Osteocyte (in vitro differentiated cells): ENCODE measurements around the gene TSHZ2. TPM values are rescaled to one million over a fixed set of nuclear protein-coding genes. Genes with fewer than 3 reads are reported as not detected.

Experiments
- DNase-seq: peaks from one replicate; pipeline ENCODE4 v3.0.0; 2021; ENCODE audit warnings: mixed read lengths; ENCODE audit not compliant: unreplicated experiment; ENCODE audit errors: extremely low spot score
- H3K27ac Mint-ChIP-seq: one replicate; pipeline ENCODE4 v1.8.0; 2021; ENCODE audit warnings: mild to moderate bottlenecking, mixed read lengths; ENCODE audit not compliant: unreplicated experiment
- H3K27me3 Mint-ChIP-seq: one replicate; pipeline ENCODE4 v1.8.0; 2021; ENCODE audit warnings: mixed read lengths; ENCODE audit not compliant: unreplicated experiment
- H3K36me3 Mint-ChIP-seq: one replicate; pipeline ENCODE4 v1.8.0; 2021; ENCODE audit warnings: mixed read lengths; ENCODE audit not compliant: unreplicated experiment
- H3K4me1 Mint-ChIP-seq: one replicate; pipeline ENCODE4 v1.8.0; 2021; ENCODE audit warnings: mixed read lengths; ENCODE audit not compliant: unreplicated experiment
- H3K4me3 Mint-ChIP-seq: one replicate; pipeline ENCODE4 v1.8.0; 2021; ENCODE audit warnings: mild to moderate bottlenecking, moderate library complexity, mixed read lengths; ENCODE audit not compliant: unreplicated experiment
- H3K9me3 Mint-ChIP-seq: one replicate; pipeline ENCODE4 v1.8.0; 2021; ENCODE audit warnings: mixed read lengths; ENCODE audit not compliant: unreplicated experiment
- total RNA-seq: library from RNA; stranded (reverse); gene quantifications from 2 replicates; pipeline ENCODE4 v1.2.1, GENCODE V29; 2021
- TF ChIP-seq, protein P1 (sequence below): fragments of 200-600 bp; sonication (generic); IDR thresholded peaks from 2 replicates; pipeline ENCODE4 v1.5.0; 2021; ENCODE audit warnings: antibody characterized with exemption, mild to moderate bottlenecking, moderate library complexity

TSHZ2 gene
- total RNA-seq, 1 donor from 2014 or later = not detected

DNA sequence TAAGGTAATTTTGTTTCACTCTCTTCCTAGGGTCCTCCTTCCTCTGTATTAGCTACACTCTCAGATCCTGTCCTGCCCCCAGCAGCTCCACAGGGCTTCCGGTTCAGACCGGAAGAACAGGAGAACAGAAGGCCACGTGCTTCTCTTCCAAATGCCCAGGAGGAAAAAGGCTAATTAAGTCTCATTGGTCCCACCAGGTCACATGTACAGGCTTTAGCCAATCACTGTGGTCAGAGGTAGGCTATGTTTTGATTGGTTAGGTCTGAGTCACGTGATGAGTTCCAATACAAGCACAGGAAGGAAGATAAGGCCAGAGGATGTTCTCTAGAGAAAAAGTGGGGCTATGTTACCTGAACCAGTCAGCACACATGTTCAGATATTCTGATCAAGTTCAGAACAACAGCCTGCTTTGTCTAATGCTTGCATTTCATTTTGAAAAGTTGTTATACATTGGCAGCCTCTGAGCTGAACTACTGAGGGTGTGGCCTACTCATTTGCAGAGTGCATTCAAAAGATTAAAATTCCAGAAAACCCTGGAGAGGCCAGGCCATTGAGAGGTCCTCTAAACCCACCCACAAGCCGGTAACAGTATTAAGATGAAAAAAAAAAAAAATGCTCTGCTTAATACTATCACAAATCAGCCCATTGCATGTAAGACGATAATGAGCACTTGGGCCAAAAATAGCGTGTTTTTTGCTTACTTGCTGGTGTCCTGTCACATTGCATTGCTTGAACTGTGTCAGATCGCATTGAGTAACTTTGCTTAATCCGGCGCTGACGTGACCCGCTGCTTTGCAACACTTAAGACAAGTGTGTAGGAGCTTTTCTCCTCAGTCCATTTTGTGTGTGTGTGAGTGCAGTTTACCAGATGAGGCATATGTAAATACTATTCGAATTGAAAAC, 170.3 kb downstream of the TSHZ2 start:
- Mint-ChIP-seq H3K4me3 (no peak overlapping the region), H3K36me3 (no peaks in the 10 kb centered on the region), H3K9me3 (no peaks in the 10 kb centered on the region), H3K4me1 (no peaks in the 10 kb centered on the region), H3K27me3 (no peaks in the 10 kb centered on the region), H3K27ac (no peak overlapping the region)
- TF ChIP-seq, protein P1, sequence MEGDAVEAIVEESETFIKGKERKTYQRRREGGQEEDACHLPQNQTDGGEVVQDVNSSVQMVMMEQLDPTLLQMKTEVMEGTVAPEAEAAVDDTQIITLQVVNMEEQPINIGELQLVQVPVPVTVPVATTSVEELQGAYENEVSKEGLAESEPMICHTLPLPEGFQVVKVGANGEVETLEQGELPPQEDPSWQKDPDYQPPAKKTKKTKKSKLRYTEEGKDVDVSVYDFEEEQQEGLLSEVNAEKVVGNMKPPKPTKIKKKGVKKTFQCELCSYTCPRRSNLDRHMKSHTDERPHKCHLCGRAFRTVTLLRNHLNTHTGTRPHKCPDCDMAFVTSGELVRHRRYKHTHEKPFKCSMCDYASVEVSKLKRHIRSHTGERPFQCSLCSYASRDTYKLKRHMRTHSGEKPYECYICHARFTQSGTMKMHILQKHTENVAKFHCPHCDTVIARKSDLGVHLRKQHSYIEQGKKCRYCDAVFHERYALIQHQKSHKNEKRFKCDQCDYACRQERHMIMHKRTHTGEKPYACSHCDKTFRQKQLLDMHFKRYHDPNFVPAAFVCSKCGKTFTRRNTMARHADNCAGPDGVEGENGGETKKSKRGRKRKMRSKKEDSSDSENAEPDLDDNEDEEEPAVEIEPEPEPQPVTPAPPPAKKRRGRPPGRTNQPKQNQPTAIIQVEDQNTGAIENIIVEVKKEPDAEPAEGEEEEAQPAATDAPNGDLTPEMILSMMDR = no peak
- no peak for DNase-seq

DNA sequence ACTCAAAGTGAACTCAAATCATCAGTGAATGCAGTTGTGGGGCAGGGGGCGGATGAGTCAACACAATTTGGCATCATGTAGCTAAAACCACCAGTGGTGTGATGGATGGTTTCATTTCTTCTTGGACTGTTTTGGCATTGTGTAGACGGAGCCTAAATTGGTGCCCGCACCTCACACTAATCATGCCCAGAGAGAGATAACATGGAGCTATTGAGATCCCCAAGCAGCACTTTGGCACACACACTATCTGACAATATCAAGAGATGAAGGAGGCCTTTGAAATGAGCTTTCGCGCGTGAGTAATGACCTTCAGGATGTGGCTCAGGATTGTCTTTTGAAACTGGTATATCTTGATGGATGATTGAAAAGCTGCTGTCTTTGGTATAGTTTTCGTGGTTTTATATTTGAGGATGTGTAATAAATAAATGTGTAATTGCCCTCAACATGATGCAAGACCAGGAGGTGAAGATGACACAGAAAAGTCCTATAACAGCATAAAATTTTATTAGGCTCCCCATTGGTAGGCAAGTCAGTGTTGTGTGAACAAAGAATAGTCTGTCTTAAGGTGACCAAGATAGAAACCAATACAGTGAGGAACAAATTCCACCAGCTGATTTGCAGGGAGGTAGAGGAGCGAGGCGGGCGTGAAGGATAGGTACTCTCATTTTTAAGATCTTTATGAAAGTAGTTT, 174.2 kb downstream of the TSHZ2 start:
- no peak for DNase-seq
- Mint-ChIP-seq H3K27ac (no peak overlapping the region), H3K4me1 (no peaks in the 10 kb centered on the region), H3K27me3 (no peaks in the 10 kb centered on the region), H3K9me3 (no peaks in the 10 kb centered on the region), H3K36me3 (no peaks in the 10 kb centered on the region), H3K4me3 (no peak overlapping the region)
- TF ChIP-seq, protein P1 = no peak

DNA sequence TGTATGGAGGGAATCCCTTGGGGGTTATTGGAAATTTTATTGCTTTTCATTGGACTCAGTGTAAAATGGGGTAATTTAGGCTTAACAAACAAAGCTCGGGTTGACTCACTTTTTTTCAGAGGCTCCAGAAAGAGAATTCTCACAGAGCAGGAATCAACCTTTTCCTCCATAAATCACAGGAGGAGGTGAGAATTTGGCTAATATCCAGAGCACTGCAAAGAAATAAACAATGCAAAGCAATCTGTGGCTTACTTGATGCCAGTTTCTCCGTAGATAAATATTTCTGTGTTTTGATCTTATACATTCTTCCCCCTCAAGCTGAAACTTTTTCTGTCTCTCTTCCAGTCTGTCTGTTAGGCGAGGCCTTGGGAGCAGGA, 176.6 kb downstream of the TSHZ2 start:
- Mint-ChIP-seq H3K27ac (no peak overlapping the region), H3K27me3 (peaks cover 2% of the 10 kb centered on the region), H3K4me1 (no peaks in the 10 kb centered on the region), H3K36me3 (no peaks in the 10 kb centered on the region), H3K9me3 (no peaks in the 10 kb centered on the region), H3K4me3 (no peak overlapping the region)
- no peak for DNase-seq
- TF ChIP-seq, protein P1 = no peak

DNA sequence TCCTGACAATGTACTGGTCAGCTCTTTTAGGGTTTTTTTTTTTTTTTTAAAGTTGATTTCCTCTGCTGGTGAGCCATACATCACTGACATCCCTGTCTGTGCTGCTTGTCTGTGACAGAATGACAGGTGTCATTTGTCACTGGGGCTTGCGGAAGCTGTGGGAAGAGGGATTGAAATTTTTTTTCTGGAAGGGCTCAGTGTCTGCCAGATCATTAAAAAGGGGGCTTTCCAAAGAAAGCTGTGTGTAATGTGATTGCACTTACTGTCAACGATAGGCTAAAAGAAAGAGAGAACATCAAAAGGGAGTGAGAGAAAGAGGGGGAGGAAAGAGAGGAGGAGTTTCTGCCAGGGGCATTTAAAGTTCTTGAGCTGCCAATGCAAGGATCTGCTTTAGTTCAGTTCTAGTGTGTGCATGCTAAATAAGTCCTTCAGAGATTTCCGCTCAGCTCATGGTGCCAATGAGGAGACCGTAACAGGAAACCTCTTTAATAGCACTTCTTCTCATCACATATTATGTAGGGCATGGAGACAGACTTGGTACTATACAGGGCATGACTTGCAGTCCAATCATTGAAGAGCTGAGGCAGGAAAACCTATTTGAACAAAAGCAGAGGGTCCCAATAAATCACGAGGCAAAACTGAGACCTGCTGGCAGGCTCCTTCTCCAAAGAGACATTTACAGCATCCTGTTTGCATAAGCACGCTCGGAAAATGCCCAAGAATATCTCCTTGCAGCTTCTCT, 177.2 kb downstream of the TSHZ2 start:
- Mint-ChIP-seq H3K36me3 (no peaks in the 10 kb centered on the region), H3K4me1 (no peaks in the 10 kb centered on the region), H3K4me3 (no peak overlapping the region), H3K27ac (no peak overlapping the region), H3K27me3 (peaks cover 2% of the 10 kb centered on the region), H3K9me3 (no peaks in the 10 kb centered on the region)
- no peak for DNase-seq
- TF ChIP-seq, protein P1 = no peak

DNA sequence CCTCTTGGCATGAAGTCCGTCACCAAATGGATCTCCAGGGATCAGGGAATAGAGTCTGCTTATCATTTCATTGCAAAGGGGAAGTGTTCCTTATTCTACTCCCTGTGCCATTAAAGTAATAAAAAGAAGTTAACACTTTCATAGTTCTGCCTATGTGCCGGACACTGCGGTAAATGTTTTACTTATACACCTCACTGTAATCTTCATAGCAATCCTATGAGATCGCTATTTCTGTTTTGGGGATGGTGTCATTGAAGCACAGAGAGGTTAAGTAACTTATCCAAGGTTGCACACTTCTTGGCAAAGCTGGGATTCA, 177.7 kb downstream of the TSHZ2 start:
- no peak for DNase-seq
- TF ChIP-seq, protein P1 = no peak
- Mint-ChIP-seq H3K36me3 (no peaks in the 10 kb centered on the region), H3K4me3 (no peak overlapping the region), H3K27me3 (peaks cover 2% of the 10 kb centered on the region), H3K4me1 (no peaks in the 10 kb centered on the region), H3K27ac (no peak overlapping the region), H3K9me3 (no peaks in the 10 kb centered on the region)
